ENCODE results near the gene ISM1.

Gene ISM1

GRCh38 chr20:13342469-13343242, 121.6 kb downstream of the ISM1 start:
- Histone ChIP-seq H4K20me1 (ENCODE audit: insufficient read depth) (no peaks in the 10 kb centered on the region), H3K36me3 (ENCODE audit: insufficient read depth) (no peaks in the 10 kb centered on the region), H3K27me3 (ENCODE audit: insufficient read depth, low read depth) (no peaks in the 10 kb centered on the region), H3K9ac (no peak overlapping the region), H3K27ac (no peak overlapping the region), H3K4me3 (IDR thresholded peaks at IDR 0.05; ENCODE audit: insufficient read depth, low read depth, low read length) (no peak overlapping the region), H2AFZ (ENCODE audit: low read depth) (no peak overlapping the region), H3K4me1 (ENCODE audit: low read depth, poor library complexity, severe bottlenecking) (no peaks in the 10 kb centered on the region), H3K79me2 (ENCODE audit: insufficient read depth, low read depth) (no peaks in the 10 kb centered on the region), H3K4me2 (no peak overlapping the region)
- no peak for TF ChIP-seq CTCF (conservative IDR thresholded peaks at IDR 0.05; ENCODE audit: low read depth, low read length)

DNA sequence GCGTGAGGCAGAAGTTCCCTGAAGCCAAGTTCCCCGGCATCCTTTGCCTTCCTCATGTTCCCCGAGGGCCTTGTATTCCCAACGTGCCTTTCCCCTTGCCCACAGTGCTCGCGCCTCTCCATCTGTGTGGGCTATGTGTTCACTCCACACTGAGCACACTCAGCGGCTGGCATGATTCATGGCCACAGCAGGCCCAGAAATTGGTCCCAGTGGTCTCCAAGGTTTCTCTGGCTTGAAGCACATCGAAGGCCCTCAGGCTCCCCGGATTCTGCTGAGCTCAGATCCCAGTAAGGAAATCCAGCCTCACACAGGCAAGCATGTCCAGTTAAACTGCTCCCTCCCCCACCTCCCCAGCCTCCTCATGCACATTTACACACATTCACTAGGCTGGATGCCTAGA, 123.6 kb downstream of the ISM1 start:
- H3K79me2 ChIP-seq (ENCODE audit: insufficient read depth, low read depth) = no peaks in the 10 kb centered on the region
- no peaks in the 10 kb centered on the region for H4K20me1 ChIP-seq (ENCODE audit: insufficient read depth)
- no peak overlapping the region for H3K4me2 ChIP-seq
- H3K4me1 ChIP-seq (ENCODE audit: low read depth, poor library complexity, severe bottlenecking) = no peaks in the 10 kb centered on the region
- H2AFZ ChIP-seq (ENCODE audit: low read depth) = no peak overlapping the region
- H3K4me3 ChIP-seq (IDR thresholded peaks at IDR 0.05; ENCODE audit: insufficient read depth, low read depth, low read length) = no peak overlapping the region
- H3K36me3 ChIP-seq (ENCODE audit: insufficient read depth) = no peaks in the 10 kb centered on the region
- no peak overlapping the region for H3K27ac ChIP-seq
- no peaks in the 10 kb centered on the region for H3K27me3 ChIP-seq (ENCODE audit: insufficient read depth, low read depth)
- TF ChIP-seq CTCF (conservative IDR thresholded peaks at IDR 0.05; ENCODE audit: low read depth, low read length) = no peak
- H3K9ac ChIP-seq = no peak overlapping the region

DNA sequence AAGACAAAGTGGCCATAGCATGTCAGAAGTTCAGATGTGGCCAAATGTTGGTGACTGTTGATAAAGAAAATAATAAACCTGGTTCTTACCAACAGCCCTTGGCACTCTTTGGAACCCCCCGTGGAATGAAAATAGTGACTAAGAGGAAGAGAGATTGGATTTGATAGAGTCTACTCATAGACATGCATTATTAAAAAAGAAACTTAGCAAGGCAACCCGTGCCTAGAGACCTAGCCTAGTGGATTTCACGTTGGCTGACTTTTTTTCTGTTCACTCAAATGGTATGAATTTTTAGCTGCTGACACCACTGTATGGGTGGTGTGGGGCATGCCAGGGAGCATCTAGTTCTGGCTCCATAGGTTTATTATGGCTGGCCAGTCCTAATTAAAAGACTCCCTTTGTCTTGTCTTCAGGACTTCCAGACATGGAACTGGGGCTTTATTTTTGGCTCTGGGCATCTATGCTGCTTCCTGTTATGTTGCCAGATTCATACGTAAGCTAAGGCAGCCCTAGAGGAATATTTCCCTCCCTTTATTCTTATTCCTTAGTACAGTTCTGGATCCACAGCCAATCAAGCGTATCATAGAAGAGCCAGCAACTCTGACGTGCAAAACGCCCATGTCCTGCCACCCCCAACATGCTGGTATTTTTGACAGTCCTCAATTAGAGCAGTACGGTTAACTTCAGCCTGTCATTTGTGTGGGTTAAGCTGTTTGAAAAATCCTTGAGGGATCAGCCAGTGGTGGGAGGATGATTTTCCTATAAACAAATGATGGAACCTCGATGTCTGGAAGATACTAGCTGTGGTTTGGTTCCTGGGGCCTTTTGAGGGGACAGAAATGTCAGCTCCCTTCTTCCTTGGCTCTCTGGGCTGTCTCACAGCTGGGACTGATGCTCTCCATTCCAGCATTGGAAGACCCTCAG, 127.5 kb downstream of the ISM1 start:
- Histone ChIP-seq H4K20me1 (ENCODE audit: insufficient read depth) (no peaks in the 10 kb centered on the region), H3K4me3 (IDR thresholded peaks at IDR 0.05; ENCODE audit: insufficient read depth, low read depth, low read length) (no peak overlapping the region), H3K9ac (no peak overlapping the region), H3K4me1 (ENCODE audit: low read depth, poor library complexity, severe bottlenecking) (no peaks in the 10 kb centered on the region), H3K36me3 (ENCODE audit: insufficient read depth) (no peaks in the 10 kb centered on the region), H2AFZ (ENCODE audit: low read depth) (no peak overlapping the region), H3K79me2 (ENCODE audit: insufficient read depth, low read depth) (no peaks in the 10 kb centered on the region), H3K4me2 (no peak overlapping the region), H3K27me3 (ENCODE audit: insufficient read depth, low read depth) (no peaks in the 10 kb centered on the region), H3K27ac (no peak overlapping the region)
- no peak for TF ChIP-seq CTCF (conservative IDR thresholded peaks at IDR 0.05; ENCODE audit: low read depth, low read length)

- H3K4me2 ChIP-seq = no peak overlapping the region
- H3K9ac ChIP-seq = no peak overlapping the region
- no peaks in the 10 kb centered on the region for H3K79me2 ChIP-seq (ENCODE audit: insufficient read depth, low read depth)
- H3K36me3 ChIP-seq (ENCODE audit: insufficient read depth) = no peaks in the 10 kb centered on the region
- TF ChIP-seq CTCF (conservative IDR thresholded peaks at IDR 0.05; ENCODE audit: low read depth, low read length) = no peak
- H4K20me1 ChIP-seq (ENCODE audit: insufficient read depth) = no peaks in the 10 kb centered on the region
- H3K27me3 ChIP-seq (ENCODE audit: insufficient read depth, low read depth) = no peaks in the 10 kb centered on the region
- no peak overlapping the region for H3K4me3 ChIP-seq (IDR thresholded peaks at IDR 0.05; ENCODE audit: insufficient read depth, low read depth, low read length)
- H3K27ac ChIP-seq = no peak overlapping the region
- no peak overlapping the region for H2AFZ ChIP-seq (ENCODE audit: low read depth)
- no peaks in the 10 kb centered on the region for H3K4me1 ChIP-seq (ENCODE audit: low read depth, poor library complexity, severe bottlenecking)
Observed at GRCh38 chr20:13349235-13349604, 128.1 kb downstream of the ISM1 start.
